ENCODE measurements around the gene RPL11. TPM values are rescaled to one million over a fixed set of nuclear protein-coding genes. Genes with fewer than 3 reads are reported as not detected.

The RPL11 gene
- total RNA-seq, 1 experiment from 2014 or later, result 865 TPM

DNA sequence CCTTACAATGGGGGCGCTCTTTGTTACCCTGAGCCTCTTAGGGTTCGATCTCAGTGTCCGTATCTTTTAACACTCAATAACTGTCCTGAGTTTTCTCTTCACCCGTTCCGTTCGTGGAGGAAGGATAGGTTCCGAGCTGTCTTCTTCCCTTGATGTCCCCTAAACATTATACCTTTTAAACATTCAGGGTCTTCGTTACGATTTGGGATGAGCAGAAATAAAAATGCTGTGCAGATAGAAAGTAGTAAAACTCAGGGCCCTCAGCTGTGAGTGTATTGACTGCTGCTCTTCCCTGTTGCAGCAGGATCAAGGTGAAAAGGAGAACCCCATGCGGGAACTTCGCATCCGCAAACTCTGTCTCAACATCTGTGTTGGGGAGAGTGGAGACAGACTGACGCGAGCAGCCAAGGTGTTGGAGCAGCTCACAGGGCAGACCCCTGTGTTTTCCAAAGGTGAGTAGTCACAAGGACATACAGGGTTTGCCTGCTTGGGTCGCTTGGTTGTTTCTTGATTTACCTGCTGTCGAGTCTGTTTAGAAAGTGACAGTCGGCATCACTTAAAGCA, 784 bp downstream of the RPL11 start:
- H3K4me3 ChIP-seq (ENCODE audit: low read depth in 2 of 2, low read length in 2 of 2), result peak overlapping the region; percentile 100
- no TSS peak for BruUV-seq (replicated peaks)
- H3K9me3 ChIP-seq (ENCODE audit: control insufficient read depth, insufficient read depth, low read depth, low read length), result no peaks in the 10 kb centered on the region
- H3K36me3 ChIP-seq (ENCODE audit: control insufficient read depth, insufficient read depth, low read length), result peaks cover 47% of the 10 kb centered on the region
- no peak for DNase-seq (ENCODE audit: low read depth, low spot score)
- POLR2A ChIA-PET, result interaction anchor here (0.6 to 1.0 kb wide), 4 partner anchors 9 to 65 kb away, joined by 9 to 14 read pairs (median 10); no protein-coding TSS in a partner anchor
- CTCF ChIA-PET, result no interaction called here
- no peak for ATAC-seq
- intact Hi-C loops (cut with micrococcal nuclease; ENCODE audit: unreplicated experiment) (no loop called here), in situ Hi-C loops (cut with HindIII; ENCODE audit: low pct_unique_long_range_greater_than_20kb, low sequenced_read_pairs) (no loop called here)
- no peaks in the 10 kb centered on the region for H3K27me3 ChIP-seq (ENCODE audit: control insufficient read depth, insufficient read depth, low read length)
- H3K27ac ChIP-seq (ENCODE audit: low read length), result peak overlapping the region; percentile 100
- TF ChIP-seq, protein P1, sequence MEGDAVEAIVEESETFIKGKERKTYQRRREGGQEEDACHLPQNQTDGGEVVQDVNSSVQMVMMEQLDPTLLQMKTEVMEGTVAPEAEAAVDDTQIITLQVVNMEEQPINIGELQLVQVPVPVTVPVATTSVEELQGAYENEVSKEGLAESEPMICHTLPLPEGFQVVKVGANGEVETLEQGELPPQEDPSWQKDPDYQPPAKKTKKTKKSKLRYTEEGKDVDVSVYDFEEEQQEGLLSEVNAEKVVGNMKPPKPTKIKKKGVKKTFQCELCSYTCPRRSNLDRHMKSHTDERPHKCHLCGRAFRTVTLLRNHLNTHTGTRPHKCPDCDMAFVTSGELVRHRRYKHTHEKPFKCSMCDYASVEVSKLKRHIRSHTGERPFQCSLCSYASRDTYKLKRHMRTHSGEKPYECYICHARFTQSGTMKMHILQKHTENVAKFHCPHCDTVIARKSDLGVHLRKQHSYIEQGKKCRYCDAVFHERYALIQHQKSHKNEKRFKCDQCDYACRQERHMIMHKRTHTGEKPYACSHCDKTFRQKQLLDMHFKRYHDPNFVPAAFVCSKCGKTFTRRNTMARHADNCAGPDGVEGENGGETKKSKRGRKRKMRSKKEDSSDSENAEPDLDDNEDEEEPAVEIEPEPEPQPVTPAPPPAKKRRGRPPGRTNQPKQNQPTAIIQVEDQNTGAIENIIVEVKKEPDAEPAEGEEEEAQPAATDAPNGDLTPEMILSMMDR (IDR thresholded peaks at IDR 0.05), result no peak
- TF ChIP-seq POLR2AphosphoS5 (IDR thresholded peaks at IDR 0.05; ENCODE audit: low read depth, low read length) (no peak; the same call in 1 of the 2 replicates), TCF7L2 (IDR thresholded peaks at IDR 0.05; ENCODE audit: low read depth, low read length) (no peak), SIN3A (IDR thresholded peaks at IDR 0.05; ENCODE audit: borderline replicate concordance, insufficient read depth, low read depth, low read length) (no peak)
- TF ChIP-seq, protein P2, sequence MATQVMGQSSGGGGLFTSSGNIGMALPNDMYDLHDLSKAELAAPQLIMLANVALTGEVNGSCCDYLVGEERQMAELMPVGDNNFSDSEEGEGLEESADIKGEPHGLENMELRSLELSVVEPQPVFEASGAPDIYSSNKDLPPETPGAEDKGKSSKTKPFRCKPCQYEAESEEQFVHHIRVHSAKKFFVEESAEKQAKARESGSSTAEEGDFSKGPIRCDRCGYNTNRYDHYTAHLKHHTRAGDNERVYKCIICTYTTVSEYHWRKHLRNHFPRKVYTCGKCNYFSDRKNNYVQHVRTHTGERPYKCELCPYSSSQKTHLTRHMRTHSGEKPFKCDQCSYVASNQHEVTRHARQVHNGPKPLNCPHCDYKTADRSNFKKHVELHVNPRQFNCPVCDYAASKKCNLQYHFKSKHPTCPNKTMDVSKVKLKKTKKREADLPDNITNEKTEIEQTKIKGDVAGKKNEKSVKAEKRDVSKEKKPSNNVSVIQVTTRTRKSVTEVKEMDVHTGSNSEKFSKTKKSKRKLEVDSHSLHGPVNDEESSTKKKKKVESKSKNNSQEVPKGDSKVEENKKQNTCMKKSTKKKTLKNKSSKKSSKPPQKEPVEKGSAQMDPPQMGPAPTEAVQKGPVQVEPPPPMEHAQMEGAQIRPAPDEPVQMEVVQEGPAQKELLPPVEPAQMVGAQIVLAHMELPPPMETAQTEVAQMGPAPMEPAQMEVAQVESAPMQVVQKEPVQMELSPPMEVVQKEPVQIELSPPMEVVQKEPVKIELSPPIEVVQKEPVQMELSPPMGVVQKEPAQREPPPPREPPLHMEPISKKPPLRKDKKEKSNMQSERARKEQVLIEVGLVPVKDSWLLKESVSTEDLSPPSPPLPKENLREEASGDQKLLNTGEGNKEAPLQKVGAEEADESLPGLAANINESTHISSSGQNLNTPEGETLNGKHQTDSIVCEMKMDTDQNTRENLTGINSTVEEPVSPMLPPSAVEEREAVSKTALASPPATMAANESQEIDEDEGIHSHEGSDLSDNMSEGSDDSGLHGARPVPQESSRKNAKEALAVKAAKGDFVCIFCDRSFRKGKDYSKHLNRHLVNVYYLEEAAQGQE (IDR thresholded peaks at IDR 0.05; ENCODE audit: insufficient read depth in 1 of 2, low read depth in 2 of 2, low read length in 1 of 2), result no peak
- H3K4me1 ChIP-seq (ENCODE audit: control insufficient read depth, insufficient read depth, low read length), result peaks cover 26% of the 10 kb centered on the region

DNA sequence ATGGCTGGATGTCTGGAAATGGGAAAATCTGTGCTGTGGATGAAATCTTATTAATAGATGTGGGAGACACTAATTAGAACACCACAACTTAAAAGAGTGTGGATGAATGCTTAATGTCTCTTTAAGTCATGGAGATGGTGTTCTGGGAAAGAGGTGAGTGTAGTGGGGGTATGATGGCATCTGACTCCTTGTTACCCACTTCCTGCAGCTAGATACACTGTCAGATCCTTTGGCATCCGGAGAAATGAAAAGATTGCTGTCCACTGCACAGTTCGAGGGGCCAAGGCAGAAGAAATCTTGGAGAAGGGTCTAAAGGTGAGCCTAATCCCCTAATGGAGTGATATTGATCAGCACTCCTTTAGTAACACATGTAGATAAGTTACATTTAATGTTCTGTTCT, 2.0 kb downstream of the RPL11 start:
- no TSS peak for BruUV-seq (replicated peaks)

More for the DNA sequence above, 2.0 kb downstream of the RPL11 start:
- in situ Hi-C loops (cut with HindIII; ENCODE audit: low pct_unique_long_range_greater_than_20kb, low sequenced_read_pairs), result no loop called here
- DNase-seq (ENCODE audit: low read depth, low spot score) (no peak), ATAC-seq (no peak)
- intact Hi-C loops (cut with micrococcal nuclease; ENCODE audit: unreplicated experiment), result no loop called here
- Histone ChIP-seq H3K9me3 (ENCODE audit: control insufficient read depth, insufficient read depth, low read depth, low read length) (no peaks in the 10 kb centered on the region), H3K27ac (ENCODE audit: low read length) (peak overlapping the region; percentile 100), H3K4me1 (ENCODE audit: control insufficient read depth, insufficient read depth, low read length) (peaks cover 26% of the 10 kb centered on the region), H3K27me3 (ENCODE audit: control insufficient read depth, insufficient read depth, low read length) (no peaks in the 10 kb centered on the region), H3K36me3 (ENCODE audit: control insufficient read depth, insufficient read depth, low read length) (peaks cover 57% of the 10 kb centered on the region), H3K4me3 (ENCODE audit: low read depth in 2 of 2, low read length in 2 of 2) (peak overlapping the region; percentile 100)
- TF ChIP-seq, protein P1 (IDR thresholded peaks at IDR 0.05), result no peak
- TF ChIP-seq SIN3A (IDR thresholded peaks at IDR 0.05; ENCODE audit: borderline replicate concordance, insufficient read depth, low read depth, low read length) (no peak), POLR2AphosphoS5 (IDR thresholded peaks at IDR 0.05; ENCODE audit: low read depth, low read length) (no peak), TCF7L2 (IDR thresholded peaks at IDR 0.05; ENCODE audit: low read depth, low read length) (no peak)
- TF ChIP-seq, protein P2 (IDR thresholded peaks at IDR 0.05; ENCODE audit: insufficient read depth in 1 of 2, low read depth in 2 of 2, low read length in 1 of 2), result no peak
- CTCF ChIA-PET, result no interaction called here
- POLR2A ChIA-PET, result interaction anchor here (0.6 kb wide), 1 partner anchor 262 kb away, joined by 3 read pairs; no protein-coding TSS in a partner anchor
